ENCODE measurements around the gene NFASC. TPM values are rescaled to one million over a fixed set of nuclear protein-coding genes. Genes with fewer than 3 reads are reported as not detected.

The NFASC gene
- total RNA-seq, 1 experiment from 2014 or later = 16.9 TPM

GRCh38 chr1:204975021-204975420 is 104.4 kb downstream of the NFASC start:
- ChIA-PET CTCF (interaction anchor here (2.3 kb wide), 1 partner anchor 87 kb away, joined by 23 read pairs; no protein-coding TSS in a partner anchor), POLR2A (no interaction called here)
- no peaks in the 10 kb centered on the region for H3K9me3 ChIP-seq (ENCODE audit: control insufficient read depth, insufficient read depth, low read depth, low read length)
- TF ChIP-seq SIN3A (IDR thresholded peaks at IDR 0.05; ENCODE audit: borderline replicate concordance, insufficient read depth, low read depth, low read length) = no peak
- intact Hi-C loops (cut with micrococcal nuclease; ENCODE audit: unreplicated experiment) = no loop called here
- H3K4me1 ChIP-seq (ENCODE audit: control insufficient read depth, insufficient read depth, low read length) = no peaks in the 10 kb centered on the region
- no peaks in the 10 kb centered on the region for H3K36me3 ChIP-seq (ENCODE audit: control insufficient read depth, insufficient read depth, low read length)
- no peak overlapping the region for H3K27ac ChIP-seq (ENCODE audit: low read length)
- no TSS peak for BruUV-seq (replicated peaks)
- H3K27me3 ChIP-seq (ENCODE audit: control insufficient read depth, insufficient read depth, low read length) = no peaks in the 10 kb centered on the region; the same call in 1 of the 2 replicates
- in situ Hi-C loops (cut with HindIII; ENCODE audit: low pct_unique_long_range_greater_than_20kb, low sequenced_read_pairs) = no loop called here
- DNase-seq (ENCODE audit: low read depth, low spot score) (no peak), ATAC-seq (no peak)
- no peak overlapping the region for H3K4me3 ChIP-seq (ENCODE audit: low read depth in 2 of 2, low read length in 2 of 2)

- in situ Hi-C loops (cut with HindIII; ENCODE audit: low pct_unique_long_range_greater_than_20kb, low sequenced_read_pairs) = no loop called here
- no TSS peak for BruUV-seq (replicated peaks)
- Histone ChIP-seq H3K4me3 (ENCODE audit: low read depth in 2 of 2, low read length in 2 of 2) (no peak overlapping the region), H3K27me3 (ENCODE audit: control insufficient read depth, insufficient read depth, low read length) (no peaks in the 10 kb centered on the region; the same call in 1 of the 2 replicates), H3K36me3 (ENCODE audit: control insufficient read depth, insufficient read depth, low read length) (no peaks in the 10 kb centered on the region), H3K4me1 (ENCODE audit: control insufficient read depth, insufficient read depth, low read length) (no peaks in the 10 kb centered on the region), H3K9me3 (ENCODE audit: control insufficient read depth, insufficient read depth, low read depth, low read length) (no peaks in the 10 kb centered on the region), H3K27ac (ENCODE audit: low read length) (no peak overlapping the region)
- ChIA-PET CTCF (interaction anchor here (0.6 to 2.3 kb wide), 4 partner anchors 86 to 280 kb away, joined by 3 to 23 read pairs (median 6); no protein-coding TSS in a partner anchor), POLR2A (no interaction called here)
- intact Hi-C loops (cut with micrococcal nuclease; ENCODE audit: unreplicated experiment) = no loop called here
- DNase-seq (ENCODE audit: low read depth, low spot score) (peak; percentile 33), ATAC-seq (peak; percentile 91)
- TF ChIP-seq REST (IDR thresholded peaks at IDR 0.05; ENCODE audit: insufficient read depth in 1 of 2, low read depth in 2 of 2, low read length in 1 of 2) = no peak
- no peak for TF ChIP-seq SIN3A (IDR thresholded peaks at IDR 0.05; ENCODE audit: borderline replicate concordance, insufficient read depth, low read depth, low read length)
- no peak for TF ChIP-seq TCF7L2 (IDR thresholded peaks at IDR 0.05; ENCODE audit: low read depth, low read length)
- no peak for TF ChIP-seq POLR2AphosphoS5 (IDR thresholded peaks at IDR 0.05; ENCODE audit: low read depth, low read length)
- TF ChIP-seq, protein P1, sequence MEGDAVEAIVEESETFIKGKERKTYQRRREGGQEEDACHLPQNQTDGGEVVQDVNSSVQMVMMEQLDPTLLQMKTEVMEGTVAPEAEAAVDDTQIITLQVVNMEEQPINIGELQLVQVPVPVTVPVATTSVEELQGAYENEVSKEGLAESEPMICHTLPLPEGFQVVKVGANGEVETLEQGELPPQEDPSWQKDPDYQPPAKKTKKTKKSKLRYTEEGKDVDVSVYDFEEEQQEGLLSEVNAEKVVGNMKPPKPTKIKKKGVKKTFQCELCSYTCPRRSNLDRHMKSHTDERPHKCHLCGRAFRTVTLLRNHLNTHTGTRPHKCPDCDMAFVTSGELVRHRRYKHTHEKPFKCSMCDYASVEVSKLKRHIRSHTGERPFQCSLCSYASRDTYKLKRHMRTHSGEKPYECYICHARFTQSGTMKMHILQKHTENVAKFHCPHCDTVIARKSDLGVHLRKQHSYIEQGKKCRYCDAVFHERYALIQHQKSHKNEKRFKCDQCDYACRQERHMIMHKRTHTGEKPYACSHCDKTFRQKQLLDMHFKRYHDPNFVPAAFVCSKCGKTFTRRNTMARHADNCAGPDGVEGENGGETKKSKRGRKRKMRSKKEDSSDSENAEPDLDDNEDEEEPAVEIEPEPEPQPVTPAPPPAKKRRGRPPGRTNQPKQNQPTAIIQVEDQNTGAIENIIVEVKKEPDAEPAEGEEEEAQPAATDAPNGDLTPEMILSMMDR (IDR thresholded peaks at IDR 0.05) = peak; percentile 93
Observed at GRCh38 chr1:204975568-204976235, 105.0 kb downstream of the NFASC start.

GRCh38 chr1:204976646-204977045 is 106.0 kb downstream of the NFASC start:
- in situ Hi-C loops (cut with HindIII; ENCODE audit: low pct_unique_long_range_greater_than_20kb, low sequenced_read_pairs) (no loop called here), intact Hi-C loops (cut with micrococcal nuclease; ENCODE audit: unreplicated experiment) (no loop called here)
- Histone ChIP-seq H3K27ac (ENCODE audit: low read length) (no peak overlapping the region), H3K36me3 (ENCODE audit: control insufficient read depth, insufficient read depth, low read length) (no peaks in the 10 kb centered on the region), H3K4me3 (ENCODE audit: low read depth in 2 of 2, low read length in 2 of 2) (no peak overlapping the region), H3K4me1 (ENCODE audit: control insufficient read depth, insufficient read depth, low read length) (no peaks in the 10 kb centered on the region), H3K27me3 (ENCODE audit: control insufficient read depth, insufficient read depth, low read length) (no peaks in the 10 kb centered on the region; the same call in 1 of the 2 replicates), H3K9me3 (ENCODE audit: control insufficient read depth, insufficient read depth, low read depth, low read length) (no peaks in the 10 kb centered on the region)
- no TSS peak for BruUV-seq (replicated peaks)
- DNase-seq (ENCODE audit: low read depth, low spot score) (no peak), ATAC-seq (no peak)
- CTCF ChIA-PET = interaction anchor here (0.6 to 2.3 kb wide), 3 partner anchors 85 to 279 kb away, joined by 3 to 23 read pairs (median 8); no protein-coding TSS in a partner anchor
- TF ChIP-seq REST (IDR thresholded peaks at IDR 0.05; ENCODE audit: insufficient read depth in 1 of 2, low read depth in 2 of 2, low read length in 1 of 2) (no peak), SIN3A (IDR thresholded peaks at IDR 0.05; ENCODE audit: borderline replicate concordance, insufficient read depth, low read depth, low read length) (no peak), TCF7L2 (IDR thresholded peaks at IDR 0.05; ENCODE audit: low read depth, low read length) (no peak), POLR2AphosphoS5 (IDR thresholded peaks at IDR 0.05; ENCODE audit: low read depth, low read length) (no peak)
- TF ChIP-seq, protein P1 (IDR thresholded peaks at IDR 0.05) = no peak
- POLR2A ChIA-PET = no interaction called here
